BJ (cell line): ENCODE measurements around the gene NDUFS6. TPM values are rescaled to one million over a fixed set of nuclear protein-coding genes. Genes with fewer than 3 reads are reported as not detected.

Source experiments
- CTCF ChIA-PET: fragments of 350-600 bp; formaldehyde crosslinking; extraction: SDS; loops from one replicate; lab custom pipeline; 2021; ENCODE audit warnings: antibody characterized with exemption, inconsistent platforms; lab: Yijun Ruan, JAX
- POLR2A ChIA-PET: fragments of 300-600 bp; sonication (Branson Sonifier 250); formaldehyde crosslinking; extraction: SDS; loops from one replicate; lab custom pipeline; 2021; ENCODE audit warnings: antibody characterized with exemption; lab: Charles Lee
- DNase-seq: peaks from one replicate; pipeline ENCODE4 v3.0.0-alpha.2; 2011; ENCODE audit warnings: low read depth
- H3K27me3 ChIP-seq: 2 replicates; pipeline ENCODE4 v1.6.0; 2011; ENCODE audit warnings: low read length; ENCODE audit not compliant: control insufficient read depth, insufficient read depth
- H3K36me3 ChIP-seq: 2 replicates; pipeline ENCODE4 v1.5.1; 2011; ENCODE audit warnings: low read length; ENCODE audit not compliant: control insufficient read depth, insufficient read depth
- H3K4me3 ChIP-seq: 2 replicates; pipeline ENCODE4 v1.5.1; 2011; ENCODE audit warnings: low read depth, mild to moderate bottlenecking, control low read depth, low read length
- CTCF ChIP-seq: IDR thresholded peaks from 2 replicates; pipeline ENCODE4 v1.5.1; 2011; ENCODE audit warnings: low read depth, mild to moderate bottlenecking, control low read depth, inconsistent platforms, low read length, moderate library complexity; ENCODE audit not compliant: insufficient read depth
- polyA plus RNA-seq: library from polyadenylated mRNA; depleted of rRNA; stranded (reverse); fragments of >200 nt; gene quantifications from 2 replicates; pipeline ENCODE4 v1.2.3, GENCODE V29; 2011

Gene NDUFS6
- polyA plus RNA-seq, 1 experiment: 26.6 TPM

- H3K4me3 ChIP-seq: no peak overlapping the region
- TF ChIP-seq CTCF: no peak
- DNase-seq: no peak
- POLR2A ChIA-PET: no interaction called here
- peaks cover 25% of the 10 kb centered on the region for H3K36me3 ChIP-seq
- H3K27me3 ChIP-seq: no peaks in the 10 kb centered on the region
- CTCF ChIA-PET: no interaction called here
Observed at GRCh38 chr5:1818784-1819183, 17.6 kb downstream of the NDUFS6 start.

GRCh38 chr5:1819458-1819857, 18.3 kb downstream of the NDUFS6 start:
- ChIA-PET CTCF (interaction anchor here (1.6 kb wide), 1 partner anchor 10 kb away, joined by 5 read pairs; no protein-coding TSS in a partner anchor), POLR2A (no interaction called here)
- peaks cover 24% of the 10 kb centered on the region for H3K36me3 ChIP-seq
- no peak for TF ChIP-seq CTCF
- no peak overlapping the region for H3K4me3 ChIP-seq
- no peaks in the 10 kb centered on the region for H3K27me3 ChIP-seq
- no peak for DNase-seq

- Histone ChIP-seq H3K4me3 (no peak overlapping the region), H3K27me3 (no peaks in the 10 kb centered on the region), H3K36me3 (peaks cover 19% of the 10 kb centered on the region)
- POLR2A ChIA-PET: no interaction called here
- DNase-seq: no peak
- CTCF ChIA-PET: interaction anchor here (1.6 kb wide), 1 partner anchor 9 kb away, joined by 5 read pairs; no protein-coding TSS in a partner anchor
- TF ChIP-seq CTCF: no peak
Observed at GRCh38 chr5:1820381-1820780, 19.2 kb downstream of the NDUFS6 start.

GRCh38 chr5:1820926-1821325, 19.7 kb downstream of the NDUFS6 start:
- Histone ChIP-seq H3K36me3 (peaks cover 15% of the 10 kb centered on the region), H3K4me3 (no peak overlapping the region), H3K27me3 (no peaks in the 10 kb centered on the region)
- DNase-seq: no peak
- ChIA-PET POLR2A (no interaction called here), CTCF (interaction anchor here (1.6 kb wide), 1 partner anchor 8 kb away, joined by 5 read pairs; no protein-coding TSS in a partner anchor)
- no peak for TF ChIP-seq CTCF

GRCh38 chr5:1821862-1822261, 20.7 kb downstream of the NDUFS6 start:
- CTCF ChIA-PET: no interaction called here
- POLR2A ChIA-PET: no interaction called here
- H3K36me3 ChIP-seq: peaks cover 11% of the 10 kb centered on the region
- no peak for DNase-seq
- no peaks in the 10 kb centered on the region for H3K27me3 ChIP-seq
- H3K4me3 ChIP-seq: no peak overlapping the region
- TF ChIP-seq CTCF: no peak
